ENCODE data around the gene GTF2IRD1. TPM values are rescaled to one million over a fixed set of nuclear protein-coding genes. Genes with fewer than 3 reads are reported as not detected.
"Not testable (repeated sequence)": the region's sequence is repeated elsewhere in the genome, so short reads cannot be mapped to it uniquely, and the experiment has no call there.

The GTF2IRD1 gene
- total RNA-seq, 1 donor from 2014 or later: 0.67 TPM

GRCh38 chr7:74429153-74429747 is 24.5 kb upstream of the GTF2IRD1 start:
- no peak overlapping the region for H3K27ac Mint-ChIP-seq
- ATAC-seq (ENCODE audit: low read depth): no peak
- TF ChIP-seq CTCF (IDR thresholded peaks at IDR 0.05): no peak

GRCh38 chr7:74430409-74430808 is 23.3 kb upstream of the GTF2IRD1 start:
- H3K9me3 Mint-ChIP-seq; POLR2A ChIA-PET; ATAC-seq (ENCODE audit: low read depth); H3K36me3 Mint-ChIP-seq (ENCODE audit: low read depth); CTCF ChIA-PET; H3K27me3 Mint-ChIP-seq; H3K4me3 Mint-ChIP-seq; H3K27ac Mint-ChIP-seq; intact Hi-C loops (cut with micrococcal nuclease); DNase-seq; H3K4me1 Mint-ChIP-seq: not testable (repeated sequence)

More at GRCh38 chr7:74429153-74429747, 24.5 kb upstream of the GTF2IRD1 start:
- Mint-ChIP-seq H3K9me3 (no peaks in the 10 kb centered on the region), H3K36me3 (ENCODE audit: low read depth) (no peaks in the 10 kb centered on the region), H3K4me3 (no peak overlapping the region), H3K4me1 (no peaks in the 10 kb centered on the region), H3K27me3 (no peaks in the 10 kb centered on the region)
- CTCF ChIA-PET: interaction anchor here (0.8 kb wide), 1 partner anchor 8 kb away, joined by 4 read pairs; no protein-coding TSS in a partner anchor
- no peak for DNase-seq
- POLR2A ChIA-PET: no interaction called here
- intact Hi-C loops (cut with micrococcal nuclease): no loop called here

GRCh38 chr7:74430961-74431466 is 22.7 kb upstream of the GTF2IRD1 start:
- no peak overlapping the region for H3K4me3 Mint-ChIP-seq
- no peaks in the 10 kb centered on the region for H3K36me3 Mint-ChIP-seq (ENCODE audit: low read depth)
- no peak for TF ChIP-seq CTCF (IDR thresholded peaks at IDR 0.05)
- no peak overlapping the region for H3K27ac Mint-ChIP-seq
- ATAC-seq (ENCODE audit: low read depth) (no peak), DNase-seq (no peak)
- no peaks in the 10 kb centered on the region for H3K9me3 Mint-ChIP-seq
- CTCF ChIA-PET: no interaction called here
- intact Hi-C loops (cut with micrococcal nuclease): no loop called here
- POLR2A ChIA-PET: no interaction called here
- H3K27me3 Mint-ChIP-seq: no peaks in the 10 kb centered on the region
- H3K4me1 Mint-ChIP-seq: no peaks in the 10 kb centered on the region

- H3K9me3 Mint-ChIP-seq; intact Hi-C loops (cut with micrococcal nuclease); DNase-seq; H3K36me3 Mint-ChIP-seq (ENCODE audit: low read depth); CTCF ChIA-PET; H3K4me3 Mint-ChIP-seq; H3K4me1 Mint-ChIP-seq; H3K27me3 Mint-ChIP-seq; ATAC-seq (ENCODE audit: low read depth); H3K27ac Mint-ChIP-seq; POLR2A ChIA-PET: not testable (repeated sequence)
Observed at GRCh38 chr7:74437291-74437571, 16.5 kb upstream of the GTF2IRD1 start.

- Mint-ChIP-seq H3K27ac (no peak overlapping the region), H3K9me3 (peaks cover 5% of the 10 kb centered on the region), H3K4me3 (no peak overlapping the region), H3K36me3 (ENCODE audit: low read depth) (no peaks in the 10 kb centered on the region), H3K4me1 (no peaks in the 10 kb centered on the region), H3K27me3 (peaks cover 4% of the 10 kb centered on the region)
- TF ChIP-seq CTCF (IDR thresholded peaks at IDR 0.05): no peak
- POLR2A ChIA-PET: no interaction called here
- intact Hi-C loops (cut with micrococcal nuclease): no loop called here
- ATAC-seq (ENCODE audit: low read depth) (no peak), DNase-seq (no peak)
- CTCF ChIA-PET: no interaction called here
Observed at GRCh38 chr7:74438327-74438726, 15.4 kb upstream of the GTF2IRD1 start.

- H3K27me3 Mint-ChIP-seq: peaks cover 5% of the 10 kb centered on the region
- DNase-seq (no peak), ATAC-seq (ENCODE audit: low read depth) (no peak)
- ChIA-PET POLR2A (no interaction called here), CTCF (no interaction called here)
- H3K4me3 Mint-ChIP-seq: no peak overlapping the region
- no peaks in the 10 kb centered on the region for H3K36me3 Mint-ChIP-seq (ENCODE audit: low read depth)
- peaks cover 5% of the 10 kb centered on the region for H3K9me3 Mint-ChIP-seq
- no peaks in the 10 kb centered on the region for H3K4me1 Mint-ChIP-seq
- TF ChIP-seq CTCF (IDR thresholded peaks at IDR 0.05): no peak
- intact Hi-C loops (cut with micrococcal nuclease): no loop called here
- H3K27ac Mint-ChIP-seq: no peak overlapping the region
Observed at GRCh38 chr7:74439541-74439940, 14.2 kb upstream of the GTF2IRD1 start.

- H3K9me3 Mint-ChIP-seq; H3K36me3 Mint-ChIP-seq (ENCODE audit: low read depth); intact Hi-C loops (cut with micrococcal nuclease); DNase-seq; ATAC-seq (ENCODE audit: low read depth); H3K27me3 Mint-ChIP-seq; H3K4me1 Mint-ChIP-seq; H3K27ac Mint-ChIP-seq; POLR2A ChIA-PET; CTCF ChIA-PET; H3K4me3 Mint-ChIP-seq: not testable (repeated sequence)
Observed at GRCh38 chr7:74440143-74440542, 13.6 kb upstream of the GTF2IRD1 start.
